G401 (cell line): ENCODE data around the gene DYNC1I1. TPM values are rescaled to one million over a fixed set of nuclear protein-coding genes. Genes with fewer than 3 reads are reported as not detected.

ENCODE experiments used
- total RNA-seq: library from RNA; depleted of rRNA; stranded (reverse); fragments of >200 nt; shearing (Covaris generic); gene quantifications from 2 replicates; pipeline ENCODE4 v1.2.3, GENCODE V29; 2014; rRNA removed

DYNC1I1 gene
- total RNA-seq, 1 experiment from 2014 or later: not detected

Other genes starting within 250 kb of the DYNC1I1 start
- not detected in 2 replicates for gene PDK4, start 176.0 kb upstream of the DYNC1I1 start, total RNA-seq